GM18909 (cell line): Measurements from ENCODE around the gene CYP11A1.

Experiments
- ATAC-seq: cut with Tn5 transposase; IDR thresholded peaks from one replicate; pipeline ENCODE4 v1.9.1; 2021; ENCODE audit warnings: mild to moderate bottlenecking; ENCODE audit not compliant: unreplicated experiment, poor library complexity

Gene CYP11A1

GRCh38 chr15:74307827-74308811 is 59.3 kb downstream of the CYP11A1 start:
- ATAC-seq, result no peak

GRCh38 chr15:74306781-74307217 is 60.6 kb downstream of the CYP11A1 start:
- ATAC-seq, result no peak

- no peak for ATAC-seq
Measured at GRCh38 chr15:74305687-74306086, 61.8 kb downstream of the CYP11A1 start.

GRCh38 chr15:74304431-74304830 is 63.0 kb downstream of the CYP11A1 start:
- ATAC-seq, result no peak

GRCh38 chr15:74303741-74304309 is 63.6 kb downstream of the CYP11A1 start:
- ATAC-seq, result no peak

GRCh38 chr15:74302821-74303359 is 64.6 kb downstream of the CYP11A1 start:
- no peak for ATAC-seq

- ATAC-seq, result no peak
Measured at GRCh38 chr15:74301583-74302361, 65.7 kb downstream of the CYP11A1 start.

GRCh38 chr15:74300057-74300795 is 67.2 kb downstream of the CYP11A1 start:
- no peak for ATAC-seq

GRCh38 chr15:74297887-74298286 is 69.6 kb downstream of the CYP11A1 start:
- no peak for ATAC-seq

- ATAC-seq, result no peak
Measured at GRCh38 chr15:74295800-74296199, 71.6 kb downstream of the CYP11A1 start.

GRCh38 chr15:74294010-74294409 is 73.4 kb downstream of the CYP11A1 start:
- ATAC-seq, result no peak

GRCh38 chr15:74293021-74293810 is 74.2 kb downstream of the CYP11A1 start:
- ATAC-seq, result no peak

- no peak for ATAC-seq
Measured at GRCh38 chr15:74291101-74292071, 76.1 kb downstream of the CYP11A1 start.

- ATAC-seq, result no peak
Measured at GRCh38 chr15:74290645-74291044, 76.8 kb downstream of the CYP11A1 start.

GRCh38 chr15:74289671-74290070 is 77.8 kb downstream of the CYP11A1 start:
- ATAC-seq, result no peak
